HCT116 (cell line): Measurements from ENCODE around the gene CTDSP1.

Experiments used
- CEBPB ChIP-seq: IDR thresholded peaks from 2 replicates; pipeline ENCODE4 v1.6.1; 2012; ENCODE audit warnings: low read depth
- CTCF ChIP-seq, 3 experiments: fragments of 200-600 bp in 1 of 3; sonication (generic) in 1 of 3; IDR thresholded peaks in 2 of 3; conservative IDR thresholded peaks in 1 of 3; 2 replicates each; pipeline ENCODE4 v1.5.1; 2012 to 2017; ENCODE audit warnings: low read depth in 2 of 3, low read length in 2 of 3, antibody characterized with exemption in 1 of 3, borderline replicate concordance in 1 of 3, control low read depth in 1 of 3, mild to moderate bottlenecking in 1 of 3, mixed read lengths in 1 of 3, mixed run types in 1 of 3, moderate library complexity in 1 of 3; ENCODE audit not compliant: insufficient read depth in 1 of 3
- EZH2phosphoT487 ChIP-seq: fragments of 200-600 bp; IDR thresholded peaks from 2 replicates; pipeline ENCODE4 v1.6.1; 2018; ENCODE audit warnings: antibody characterized with exemption, borderline replicate concordance
- MAX ChIP-seq: IDR thresholded peaks from 2 replicates; pipeline ENCODE4 v1.6.1; 2012
- POLR2A ChIP-seq: IDR thresholded peaks from 2 replicates; pipeline ENCODE4 v1.7.0; 2011; ENCODE audit warnings: borderline replicate concordance; ENCODE audit not compliant: insufficient read depth, insufficient read length; ENCODE audit errors: extremely low read depth
- POLR2AphosphoS5 ChIP-seq: IDR thresholded peaks from 2 replicates; pipeline ENCODE4 v1.6.1; 2011; ENCODE audit warnings: mild to moderate bottlenecking, low read depth, low read length, moderate library complexity
- REST ChIP-seq: IDR thresholded peaks from 2 replicates; pipeline ENCODE4 v1.6.1; 2012; ENCODE audit warnings: low read depth
- SIN3A ChIP-seq: IDR thresholded peaks from 2 replicates; pipeline ENCODE4 v1.6.1; 2012; ENCODE audit warnings: low read depth

GRCh38 chr2:218392891-218393462 lies 6.7 kb upstream of the CTDSP1 start:
- TF ChIP-seq REST (no peak), POLR2AphosphoS5 (no peak), CTCF (IDR thresholded peaks at IDR 0.05 in 2 of 3, conservative IDR thresholded peaks at IDR 0.05 in 1 of 3; ENCODE audit: borderline replicate concordance in 1 of 3, insufficient read depth in 1 of 3, low read depth in 2 of 3, low read length in 2 of 3) (no peak), MAX (no peak), EZH2phosphoT487 (no peak), POLR2A (no peak), SIN3A (no peak), CEBPB (no peak)
